Non-pigmented ciliary epithelial cell (primary cell): ENCODE results near the gene TMEM208.
A peak's percentile ranks its signal among the peaks of the same experiment; 100 is the strongest.

Experiments used
- DNase-seq: peaks from one replicate; pipeline ENCODE4 v3.0.0-alpha.2; 2010; ENCODE audit warnings: low read depth

TMEM208 gene

DNA sequence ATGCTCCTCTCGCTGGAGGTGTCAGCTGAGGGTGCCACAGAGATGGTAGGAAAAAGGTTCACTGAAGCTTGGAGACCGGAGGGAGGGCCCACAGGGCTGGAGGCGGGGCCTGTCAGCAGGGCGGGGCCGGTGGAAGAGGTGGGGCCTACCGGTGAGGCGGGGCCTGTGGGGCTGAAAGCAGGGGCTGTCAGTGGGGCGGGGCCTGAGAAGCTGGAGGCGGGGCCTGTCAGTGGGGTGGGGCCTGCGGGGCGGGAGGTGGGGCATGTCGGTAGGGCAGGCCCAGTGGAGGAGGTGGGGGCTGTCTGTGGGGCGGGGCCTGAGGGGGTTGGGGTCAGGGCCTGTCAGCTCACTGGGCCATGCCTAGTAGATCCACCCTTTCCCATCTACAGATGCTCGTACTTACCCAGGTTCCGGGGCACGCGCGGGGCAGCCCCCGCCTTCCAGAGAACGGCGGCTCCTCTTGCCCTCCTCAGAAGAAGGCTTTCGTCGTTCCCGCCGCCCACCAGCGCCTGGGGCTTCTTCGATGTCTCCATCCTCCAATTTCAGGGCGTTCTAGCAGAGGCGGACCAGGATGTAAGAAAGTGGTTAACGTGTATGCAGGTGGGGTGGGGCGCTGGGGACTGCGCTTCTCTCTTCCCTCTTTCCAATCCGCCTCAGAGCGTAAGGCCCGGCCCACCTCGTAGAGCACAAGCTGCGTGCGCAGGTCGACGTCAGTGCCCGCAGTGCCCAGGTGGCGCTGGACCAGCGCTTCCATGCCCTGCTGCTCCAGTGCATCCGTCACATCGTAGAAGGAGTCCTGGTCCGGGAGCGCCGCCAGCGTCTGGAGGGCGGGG lies 9.8 kb downstream of the TMEM208 start:
- no peak for DNase-seq

DNA sequence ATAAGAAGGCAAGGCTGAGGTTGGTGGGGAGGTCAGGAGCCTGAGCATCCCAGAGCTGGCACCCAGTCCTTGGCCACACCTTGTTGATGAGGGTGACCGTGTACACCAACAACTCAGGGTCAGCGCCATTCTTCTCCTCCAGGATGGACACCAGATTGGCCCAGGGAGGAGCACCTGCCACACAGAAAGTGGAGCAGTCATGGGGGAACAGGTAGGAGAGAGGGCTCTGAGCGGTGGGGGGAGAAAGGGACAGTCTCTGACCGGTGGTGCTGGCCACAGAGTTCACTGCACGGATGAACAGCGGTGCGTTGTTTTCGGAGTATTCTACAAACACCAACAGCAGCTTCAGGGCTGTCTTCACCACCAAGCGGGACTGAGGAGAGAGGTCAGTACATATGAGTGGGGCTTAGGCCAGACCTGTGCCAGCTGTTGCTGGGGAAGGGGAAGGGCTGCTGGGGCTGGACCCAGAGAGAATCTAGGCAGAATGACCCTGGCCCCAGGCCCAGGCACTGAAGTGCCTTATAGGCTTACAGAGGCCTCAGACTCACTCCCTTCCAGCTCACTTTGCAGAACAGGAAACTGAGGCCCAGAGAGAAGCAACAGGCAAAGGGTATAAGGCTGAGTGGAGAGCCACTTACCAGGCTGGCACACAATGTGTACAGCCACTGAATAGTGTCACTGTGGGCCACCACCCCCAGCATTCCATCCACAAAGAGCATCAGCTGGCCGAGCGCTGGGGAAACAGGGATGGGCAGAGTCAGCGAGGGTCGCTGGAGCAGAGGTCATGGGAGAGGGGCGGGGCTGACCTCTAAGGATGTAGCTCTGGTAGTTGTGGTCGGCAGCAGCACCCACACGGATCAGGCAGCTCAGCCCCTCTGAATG lies 10.7 kb downstream of the TMEM208 start:
- DNase-seq, result no peak

DNA sequence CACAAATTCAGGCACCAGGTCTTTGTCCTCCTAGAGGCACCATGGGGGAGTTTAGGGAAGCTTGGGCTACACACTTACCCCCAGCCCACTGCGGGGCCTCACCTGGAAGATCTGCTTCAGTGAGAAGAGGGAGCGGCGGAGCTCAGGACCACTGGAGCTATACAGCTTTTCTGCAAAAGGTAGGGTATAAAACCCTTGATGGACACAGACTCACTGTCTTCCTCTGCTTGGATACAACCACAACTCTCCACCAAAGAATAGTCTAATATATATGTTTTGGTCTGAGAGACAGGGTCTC lies 11.3 kb downstream of the TMEM208 start:
- no peak for DNase-seq

DNA sequence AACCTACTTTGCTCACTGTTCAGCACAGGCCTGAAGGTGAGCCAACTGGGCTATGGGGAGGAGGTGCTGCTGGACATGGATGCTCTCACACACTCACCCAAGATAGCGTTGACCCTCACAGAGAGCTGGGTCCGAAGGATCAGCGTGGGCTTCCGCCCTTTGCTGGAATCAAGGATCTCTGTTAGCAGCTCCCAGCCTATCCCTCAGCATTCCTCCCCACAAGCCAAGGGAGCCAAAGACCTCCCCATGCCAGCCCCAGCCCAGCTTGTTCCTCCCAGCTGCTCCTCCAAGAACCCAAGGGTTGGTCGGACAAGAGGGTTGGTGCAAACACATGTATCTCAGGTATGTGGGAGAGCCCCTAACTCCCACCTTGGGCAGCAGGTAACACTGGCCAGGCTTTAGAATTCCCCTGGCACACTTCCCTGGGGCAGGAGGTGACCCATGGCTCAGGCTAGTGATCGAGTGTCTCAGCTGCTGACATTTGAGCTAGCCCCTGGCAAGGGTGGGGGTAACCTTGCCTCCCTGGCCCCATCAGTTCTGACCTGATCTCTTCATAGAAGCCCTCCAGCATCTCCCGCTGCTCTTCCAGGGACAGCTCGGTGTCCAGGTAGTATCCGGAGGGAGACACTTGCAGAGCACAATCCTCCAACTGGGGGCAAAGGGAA lies 12.0 kb downstream of the TMEM208 start:
- no peak for DNase-seq

DNA sequence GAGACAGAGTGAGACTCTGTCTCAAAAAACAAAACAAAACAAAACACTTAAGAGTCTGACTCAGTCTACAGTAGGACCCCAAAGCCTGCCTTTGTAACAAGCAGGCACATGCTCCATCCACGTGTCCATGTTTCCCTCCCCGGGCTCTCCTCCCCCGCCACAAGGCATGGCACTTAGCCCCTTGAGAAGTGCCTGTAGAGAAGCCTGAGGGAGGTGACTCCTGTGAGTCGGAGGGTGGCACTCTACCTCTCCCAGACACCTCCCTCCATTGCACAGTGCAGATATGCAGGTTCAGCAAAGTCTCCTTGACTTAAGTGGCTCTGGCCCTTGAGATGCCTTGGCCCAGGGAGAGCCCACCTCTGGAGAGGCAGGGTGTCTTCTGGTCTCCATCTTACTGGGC lies 13.6 kb downstream of the TMEM208 start:
- no peak for DNase-seq

DNA sequence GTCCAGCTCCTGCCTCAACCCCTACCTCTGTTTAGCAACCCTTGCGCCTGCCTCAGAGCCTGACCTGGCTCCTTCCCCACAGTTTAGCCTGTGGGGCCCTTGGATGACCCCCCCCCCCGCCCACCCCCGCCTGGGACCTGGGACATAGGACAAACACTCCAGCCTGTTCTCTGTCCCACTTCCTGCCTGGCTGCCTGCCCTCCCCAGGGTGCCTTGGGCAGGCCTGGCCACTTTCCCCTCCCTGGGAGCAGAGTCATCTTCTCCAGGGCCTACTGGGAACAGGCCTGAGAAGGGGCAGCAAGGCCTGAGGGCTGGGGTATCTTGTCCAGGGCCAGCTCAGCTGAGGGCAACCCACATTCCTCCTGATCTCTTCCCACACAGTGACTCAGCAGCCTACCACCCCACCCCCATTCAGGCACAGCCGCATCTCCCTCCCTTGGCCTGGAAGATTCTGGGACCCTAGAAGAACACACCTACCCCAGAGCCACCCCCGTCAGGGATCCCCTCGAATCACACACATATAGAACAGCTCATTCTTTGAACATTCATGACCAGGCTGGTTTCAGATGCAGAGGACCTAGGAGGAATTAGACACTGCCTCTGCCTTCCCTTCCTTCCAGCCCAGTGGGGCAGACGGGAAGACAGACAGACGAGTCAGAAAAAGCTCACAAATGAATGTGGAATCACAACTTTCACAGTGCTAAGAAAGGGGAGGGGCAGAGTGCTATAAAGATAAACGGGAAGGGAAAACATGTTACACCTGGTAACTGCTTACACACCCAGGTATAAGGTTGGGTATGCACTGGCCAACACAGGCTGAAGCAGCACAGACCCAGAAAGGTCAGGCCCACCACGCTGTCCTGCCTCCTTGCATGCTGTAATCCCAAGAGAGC lies 14.3 kb downstream of the TMEM208 start:
- peak; percentile 48 for DNase-seq

DNA sequence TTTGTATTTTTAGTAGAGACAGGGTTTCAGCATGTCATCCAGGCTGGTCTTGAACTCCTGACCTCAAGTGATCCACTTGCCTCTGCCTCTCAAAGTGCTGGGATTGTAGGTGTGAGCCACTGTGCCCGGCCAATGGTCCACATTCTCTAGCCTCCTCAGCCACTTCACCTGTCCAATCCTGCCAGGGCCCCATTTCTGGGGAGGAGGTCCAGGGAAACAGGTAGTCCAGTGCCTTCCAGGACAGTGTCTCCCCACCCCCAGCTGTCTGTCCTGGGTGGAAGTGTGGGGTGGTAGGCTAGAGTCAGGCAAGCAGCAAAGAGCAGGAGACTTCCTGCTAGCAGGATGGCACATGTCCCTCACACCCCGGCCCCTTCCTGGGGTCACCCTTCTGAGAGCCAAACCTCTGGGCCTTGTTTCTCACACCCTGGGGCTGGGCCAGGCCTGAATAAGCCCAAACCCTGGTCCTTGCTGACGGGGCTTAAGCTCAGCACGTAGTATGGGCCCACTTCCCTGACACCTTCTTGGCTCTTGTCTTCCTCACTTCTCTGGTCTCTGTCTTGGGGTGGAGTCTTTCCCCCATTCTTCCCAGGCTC lies 15.3 kb downstream of the TMEM208 start:
- no peak for DNase-seq

DNA sequence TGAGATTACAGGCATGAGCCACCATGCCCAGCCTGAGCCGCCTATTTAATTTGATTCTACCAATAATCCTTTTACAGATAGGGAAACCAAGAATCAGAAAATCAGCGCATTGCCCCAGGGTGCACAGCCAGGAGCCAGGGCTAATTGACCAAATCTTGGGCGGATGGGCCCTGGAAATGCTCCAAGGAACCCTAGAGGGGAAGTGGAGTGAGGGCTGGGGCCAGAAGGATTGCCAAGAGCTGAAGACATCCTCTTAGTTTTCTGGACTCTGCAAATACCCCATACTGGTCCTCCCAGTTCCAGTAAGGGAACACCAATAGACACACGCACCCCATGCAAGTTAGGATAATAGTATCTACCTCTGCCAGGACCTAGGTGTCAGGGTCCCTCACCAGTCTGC lies 16.6 kb downstream of the TMEM208 start:
- DNase-seq, result no peak

DNA sequence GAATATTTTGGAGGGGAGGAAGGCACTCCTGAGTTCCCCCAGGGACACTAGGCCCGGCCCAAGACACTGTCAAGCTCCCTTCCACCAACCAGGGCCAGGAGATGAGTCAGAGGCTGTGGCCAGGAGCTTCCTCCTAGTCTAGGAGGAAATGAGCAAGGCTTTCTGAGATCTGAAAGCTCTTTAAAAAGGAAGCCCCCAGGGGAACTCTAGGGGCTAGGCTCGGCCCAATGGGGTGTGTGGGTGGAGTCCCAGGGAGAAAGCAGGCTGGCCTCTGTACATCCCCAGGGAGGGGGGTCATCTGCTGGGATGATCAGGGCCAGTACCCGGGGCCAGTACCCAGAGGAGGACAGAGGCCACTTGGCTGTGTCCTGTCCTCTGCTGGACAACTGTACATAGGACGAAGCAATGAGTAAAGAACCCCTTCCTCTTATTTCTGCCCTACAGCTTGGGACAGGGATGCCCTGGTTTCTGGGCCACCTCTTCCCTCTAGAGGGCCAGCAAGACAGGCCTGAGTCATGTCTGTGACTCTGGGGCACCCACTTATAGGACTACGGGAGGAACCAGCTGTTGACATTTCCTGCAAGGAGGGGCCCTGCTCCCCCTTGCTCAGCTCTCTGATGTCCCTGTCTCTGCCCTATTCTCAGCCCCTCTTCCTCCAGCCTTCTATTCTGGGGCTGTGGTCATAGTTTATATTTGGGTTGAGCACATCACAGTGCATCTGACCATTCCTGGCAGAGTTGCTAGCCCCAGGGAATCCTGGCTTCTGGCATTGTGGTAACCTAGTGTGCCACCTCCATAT lies 17.7 kb downstream of the TMEM208 start:
- DNase-seq, result peak; percentile 62

DNA sequence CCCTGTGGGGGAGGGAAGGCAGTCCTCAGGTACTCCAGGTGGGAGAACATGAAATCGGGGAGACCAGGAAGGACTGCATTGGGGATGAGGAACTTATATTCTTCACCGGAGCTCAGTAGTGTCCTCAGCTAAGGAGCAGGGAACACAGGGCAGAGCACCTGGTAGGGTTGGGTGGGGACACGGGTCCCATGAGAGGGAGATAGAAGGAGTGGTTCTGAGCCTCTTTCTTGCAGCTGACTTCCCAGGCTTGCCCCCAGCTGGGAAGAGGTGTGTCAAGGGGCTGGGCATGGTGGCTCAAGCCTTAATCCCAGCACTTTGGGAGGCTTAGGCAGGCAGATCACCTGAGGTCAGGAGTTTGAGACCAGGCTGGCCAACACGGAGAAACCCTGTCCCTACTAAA lies 18.3 kb downstream of the TMEM208 start:
- DNase-seq, result no peak

DNA sequence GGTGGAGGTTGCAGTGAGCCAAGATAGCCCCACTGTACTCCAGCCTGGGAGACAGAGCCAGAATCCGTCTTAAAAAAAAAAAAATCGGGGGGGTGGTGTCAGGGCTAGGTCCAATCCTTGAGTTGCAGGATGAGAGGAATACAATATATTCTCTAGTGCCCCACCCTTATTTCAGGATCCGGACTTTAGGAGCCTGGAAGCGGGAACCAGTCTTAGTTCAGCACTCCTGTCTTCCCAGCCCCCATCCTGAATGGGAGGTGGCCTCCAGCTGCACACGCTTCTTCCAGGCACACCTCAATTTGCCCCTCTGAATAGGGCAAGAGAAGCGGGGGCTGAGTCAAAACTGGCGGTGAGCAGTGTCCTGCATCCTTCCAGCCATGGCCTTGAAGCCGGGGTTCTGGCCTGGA lies 18.7 kb downstream of the TMEM208 start:
- DNase-seq, result no peak

DNA sequence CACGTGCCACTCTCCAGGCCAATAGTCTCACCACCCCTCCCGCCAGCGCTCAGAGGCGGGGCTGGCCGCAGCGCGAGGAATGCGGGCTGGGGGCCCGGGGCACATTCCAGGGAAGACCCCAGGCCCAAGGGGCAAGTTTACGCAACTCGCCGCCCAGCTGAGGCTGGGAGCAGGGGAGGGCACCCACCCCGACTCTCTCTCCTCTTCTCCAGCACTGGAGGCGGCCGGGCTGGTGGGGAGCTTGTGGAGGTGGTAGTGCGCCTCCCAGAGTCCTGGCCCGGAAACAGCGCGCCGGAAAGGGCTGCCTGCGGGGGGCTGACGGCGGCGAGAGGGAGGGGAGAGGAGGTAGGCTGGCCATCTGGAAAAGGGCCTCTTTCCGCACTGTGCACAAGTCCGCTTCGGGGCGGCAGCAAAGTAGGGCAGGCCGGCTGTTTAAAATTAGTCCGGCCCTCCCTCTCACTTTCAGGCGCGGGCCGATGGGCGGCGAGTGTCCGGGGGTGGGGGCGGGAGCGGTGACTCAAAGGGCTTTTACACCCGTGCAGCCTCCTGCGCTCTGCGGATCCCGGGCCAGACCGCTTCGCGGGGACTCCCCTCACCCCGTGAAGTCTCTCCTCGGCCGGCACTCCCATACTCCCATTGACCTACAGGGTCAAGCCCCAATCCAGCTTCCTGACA lies 19.3 kb downstream of the TMEM208 start:
- DNase-seq, result peak; percentile 56

DNA sequence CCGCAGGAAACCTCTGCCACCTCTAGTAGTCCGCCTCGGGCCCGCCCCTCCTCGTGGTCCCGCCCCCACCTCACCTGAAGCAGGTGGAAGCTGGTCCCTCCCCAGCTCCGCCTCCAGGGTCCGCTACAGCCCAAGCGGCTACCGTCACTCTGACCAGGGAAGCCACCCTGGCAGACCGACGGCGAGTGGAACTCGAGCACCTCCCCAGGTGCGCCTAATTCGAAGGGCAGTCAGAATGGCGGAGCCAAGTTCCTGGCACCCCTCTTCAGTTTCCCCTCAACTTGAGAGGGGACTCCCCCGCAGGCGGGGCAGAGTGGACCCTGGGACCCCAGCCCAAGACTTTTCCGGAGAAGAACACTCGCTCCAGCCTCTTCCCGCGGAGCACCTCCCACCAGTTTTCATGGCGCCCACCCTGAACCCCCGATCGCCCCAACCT lies 19.8 kb downstream of the TMEM208 start:
- no peak for DNase-seq

DNA sequence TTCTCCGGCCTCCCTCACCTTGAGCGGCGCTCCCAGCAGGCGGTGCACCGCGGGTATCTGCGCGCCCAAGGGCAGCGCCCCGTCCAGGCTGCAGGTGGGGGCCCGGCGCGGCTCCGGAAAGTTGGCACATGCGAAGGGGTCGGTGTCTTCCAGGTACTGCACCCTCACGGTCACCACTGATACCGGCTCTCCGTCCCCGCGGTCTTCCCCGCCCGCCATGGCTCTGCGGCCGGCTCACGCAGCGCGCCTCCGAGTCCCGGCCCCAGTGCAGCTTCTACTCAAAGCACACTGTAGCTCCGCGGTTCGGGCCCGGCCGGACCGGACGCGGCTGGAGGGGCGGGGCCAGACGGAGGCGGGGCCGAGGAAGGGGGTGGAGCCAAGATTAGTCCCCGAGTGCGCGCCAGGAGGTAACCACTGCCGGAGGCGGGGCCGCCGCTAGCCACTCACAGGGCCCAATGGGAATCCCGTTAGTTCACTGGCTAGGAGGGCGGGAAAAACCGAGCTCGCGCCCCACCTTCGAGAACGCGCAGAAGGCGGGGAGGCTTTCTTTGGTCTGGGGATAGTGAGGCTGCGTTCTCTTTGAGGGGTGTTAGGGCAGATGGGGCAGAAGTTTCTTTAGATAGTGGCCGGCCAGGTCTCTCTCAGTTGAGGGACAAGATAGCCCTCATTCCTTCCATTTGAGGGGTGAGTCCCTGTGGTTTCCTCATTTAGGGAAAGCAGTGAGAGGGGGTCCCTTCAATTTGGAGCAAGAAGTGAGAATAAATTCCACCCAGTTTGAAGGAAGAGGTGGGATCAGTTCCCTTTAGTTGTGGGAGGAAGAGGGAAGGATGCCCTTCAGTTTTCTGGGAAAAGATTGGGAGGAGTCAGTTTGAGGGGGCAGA lies 20.5 kb downstream of the TMEM208 start, which contains the start of gene FHOD1:
TSS of gene FHOD1 (minus strand) at position 290 of the 881 bp plus-strand sequence. CDS start at position 219, 71 bp downstream.
- DNase-seq, result peak; percentile 69

DNA sequence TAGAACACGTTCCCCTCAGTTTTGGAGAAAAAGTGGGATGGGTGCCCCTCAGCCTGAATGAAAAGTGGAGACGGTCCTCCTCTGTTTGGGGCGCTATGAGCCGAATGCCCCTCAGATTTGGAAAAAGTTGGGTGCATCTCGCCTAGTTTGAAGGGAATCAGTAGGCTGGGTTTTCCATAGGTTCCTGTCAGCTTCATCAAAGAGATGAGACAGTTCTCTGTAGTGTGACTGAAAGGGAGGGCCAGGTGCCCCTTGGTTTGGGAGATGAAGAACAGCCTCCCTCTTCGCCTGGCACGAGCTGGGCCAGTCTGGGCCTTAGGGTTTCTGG lies 21.1 kb downstream of the TMEM208 start:
- DNase-seq, result no peak

DNA sequence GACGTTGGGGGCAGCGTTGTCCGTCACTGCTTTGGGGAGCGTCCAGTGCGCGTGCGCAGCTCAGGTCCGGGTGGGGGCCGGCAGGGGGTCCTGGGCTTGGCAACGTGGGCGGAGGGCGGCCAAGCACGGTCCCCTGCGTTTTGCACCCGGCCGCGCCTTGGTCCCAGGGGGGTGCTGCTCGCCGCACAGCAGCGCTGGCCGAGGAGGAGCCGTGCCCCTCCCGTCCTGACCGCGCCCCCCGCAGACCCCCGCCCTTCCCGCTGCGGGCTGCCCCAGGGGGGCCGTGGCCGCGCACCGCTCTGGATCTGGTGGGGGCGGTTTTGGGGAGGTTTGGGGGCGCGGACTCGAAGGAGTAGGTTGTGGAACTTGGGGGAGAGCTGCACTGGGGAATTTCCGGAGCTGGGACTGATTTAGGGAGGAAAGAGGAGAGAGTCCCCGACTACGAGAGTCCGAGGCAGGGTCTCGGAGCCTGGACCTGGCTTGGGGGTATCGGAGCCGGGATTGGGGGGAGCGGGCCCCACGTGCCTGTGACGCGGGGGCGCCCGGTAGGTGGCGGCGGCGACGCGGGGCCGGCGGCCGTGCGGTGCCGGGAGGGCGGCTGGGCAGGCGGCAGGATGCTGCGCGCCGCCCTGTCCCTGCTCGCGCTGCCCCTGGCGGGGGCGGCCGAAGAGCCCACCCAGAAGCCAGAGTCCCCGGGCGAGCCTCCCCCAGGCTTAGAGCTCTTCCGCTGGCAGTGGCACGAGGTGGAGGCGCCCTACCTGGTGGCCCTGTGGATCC lies 21.7 kb downstream of the TMEM208 start, which contains the start of gene SLC9A5:
TSS of gene SLC9A5 (plus strand) at position 579 of the 777 bp plus-strand sequence. CDS start at position 615, 36 bp downstream.
- DNase-seq, result no peak

DNA sequence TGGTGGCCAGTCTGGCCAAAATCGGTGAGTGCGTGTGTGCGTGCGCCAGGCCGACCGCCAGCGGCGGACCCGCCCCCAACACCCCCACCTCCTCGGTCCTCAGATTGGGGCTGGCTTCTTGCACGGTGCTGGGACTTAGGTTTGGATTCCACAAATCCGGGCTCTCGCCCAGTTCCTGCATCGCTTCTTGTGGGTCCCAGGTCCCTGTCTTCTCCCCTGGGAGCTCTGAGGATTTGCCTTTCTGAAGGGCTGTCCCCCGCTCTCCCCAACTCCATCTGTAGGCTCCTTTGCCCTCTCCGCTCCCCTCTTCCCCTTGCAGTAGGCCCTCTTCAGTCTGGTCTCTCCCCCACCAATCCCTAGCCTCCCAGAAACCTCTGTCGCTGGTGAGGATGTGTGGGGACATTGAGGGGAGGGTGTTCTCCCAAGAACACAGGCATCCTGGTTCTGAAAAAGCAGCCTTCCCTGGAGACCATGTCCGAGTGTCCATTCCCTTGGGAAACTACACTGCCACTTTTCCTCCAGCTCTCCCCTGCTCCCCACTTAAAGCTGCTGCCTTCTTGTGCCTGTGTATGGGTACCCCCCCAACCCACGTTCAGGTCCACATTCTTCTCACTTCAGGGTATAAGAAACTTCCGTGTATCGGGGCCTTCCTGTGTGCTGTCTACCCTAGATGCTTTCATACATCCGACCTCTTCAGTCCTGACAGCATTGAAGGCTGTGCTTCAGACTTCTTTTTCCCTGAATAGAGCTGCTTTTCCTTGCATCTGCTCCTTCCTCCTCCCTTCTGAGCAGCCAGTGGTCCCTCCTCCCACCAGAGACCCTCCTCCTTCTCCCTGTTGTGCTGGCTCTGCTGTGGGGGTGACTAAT lies 22.5 kb downstream of the TMEM208 start:
- no peak for DNase-seq
